HG02885 (cell line): ENCODE results near the gene POTEB2.
"Not testable (repeated sequence)": the region's sequence is repeated elsewhere in the genome, so short reads cannot be mapped to it uniquely, and the experiment has no call there.

Experiments used
- ATAC-seq: cut with Tn5 transposase; IDR thresholded peaks from one replicate; pipeline ENCODE4 v1.9.1; 2021; ENCODE audit warnings: mild to moderate bottlenecking; ENCODE audit not compliant: unreplicated experiment, poor library complexity

Gene POTEB2

GRCh38 chr15:20866214-20866613 is at the start of gene POTEB2:
Gene POTEB2, minus strand, starts transcription at chr15:20866314. Its CDS starts 33 bp downstream, at chr15:20866281.
- ATAC-seq, result not testable (repeated sequence)

GRCh38 chr15:20879916-20880315 is 13.8 kb upstream of the POTEB2 start:
- not testable (repeated sequence) for ATAC-seq

- ATAC-seq, result not testable (repeated sequence)
These were observed 12.3 kb upstream of the POTEB2 start for GRCh38 chr15:20878464-20878863.

- ATAC-seq, result not testable (repeated sequence)
These were observed 11.7 kb upstream of the POTEB2 start for GRCh38 chr15:20877819-20878218.
